Ishikawa (cell line): ENCODE data around the gene ZEB2.

Experiments used
- CEBPB ChIP-seq: IDR thresholded peaks from 2 replicates; pipeline ENCODE4 v1.6.1; 2012
- CREB1 ChIP-seq: IDR thresholded peaks from 2 replicates; pipeline ENCODE4 v1.6.1; 2012; ENCODE audit warnings: low read depth
- EGR1 ChIP-seq: IDR thresholded peaks from 2 replicates; pipeline ENCODE4 v1.6.1; 2012
- EP300 ChIP-seq: IDR thresholded peaks from 2 replicates; pipeline ENCODE4 v1.6.1; 2012; ENCODE audit warnings: borderline replicate concordance
- MAX ChIP-seq: IDR thresholded peaks from 2 replicates; pipeline ENCODE4 v1.6.1; 2012
- RAD21 ChIP-seq: IDR thresholded peaks from 2 replicates; pipeline ENCODE4 v1.6.1; 2012; ENCODE audit warnings: low read depth
- REST ChIP-seq: IDR thresholded peaks from 2 replicates; pipeline ENCODE4 v1.6.1; 2012; ENCODE audit warnings: low read depth, mild to moderate bottlenecking
- TAF1 ChIP-seq: IDR thresholded peaks from 2 replicates; pipeline ENCODE4 v1.6.1; 2012; ENCODE audit warnings: low read depth, mild to moderate bottlenecking
- TCF12 ChIP-seq: IDR thresholded peaks from 2 replicates; pipeline ENCODE4 v1.6.1; 2012; ENCODE audit warnings: low read depth
- TEAD4 ChIP-seq: IDR thresholded peaks from 2 replicates; pipeline ENCODE4 v1.6.1; 2012
- YY1 ChIP-seq: IDR thresholded peaks from 2 replicates; pipeline ENCODE4 v1.6.1; 2012; ENCODE audit warnings: low read depth
- TF ChIP-seq, protein P1 (sequence below): IDR thresholded peaks from 2 replicates; pipeline ENCODE4 v1.6.1; 2012

DNA sequence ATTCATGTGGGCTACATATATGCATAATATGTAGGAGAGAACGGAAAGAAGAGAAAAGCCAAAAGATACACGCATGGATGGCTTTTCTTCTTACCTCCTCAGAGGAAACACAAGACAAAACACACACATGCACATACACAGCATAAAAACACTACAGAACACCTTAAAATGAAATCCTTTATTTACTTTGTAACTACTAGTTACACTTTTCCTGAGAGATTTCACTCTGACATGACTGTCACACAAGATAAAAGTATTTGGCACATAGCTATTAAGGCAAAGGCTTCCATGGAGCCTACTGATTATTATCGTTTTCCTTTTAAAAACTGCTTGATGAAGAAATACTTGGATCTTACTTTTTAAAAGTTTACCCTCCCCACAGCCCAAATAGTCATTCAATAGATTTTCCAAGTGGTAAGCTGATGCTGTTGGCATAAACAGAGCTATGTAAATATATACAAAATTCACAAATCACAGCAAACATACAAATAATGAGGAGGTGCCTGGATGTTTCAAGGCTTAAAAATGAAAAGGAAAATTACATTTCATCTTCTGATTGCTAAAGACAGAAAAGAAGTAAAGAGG lies 8.6 kb downstream of the ZEB2 start:
- TF ChIP-seq YY1 (no peak), MAX (no peak), CEBPB (no peak), CREB1 (no peak), TAF1 (no peak), RAD21 (no peak), EP300 (no peak), TCF12 (no peak), REST (no peak), EGR1 (no peak), TEAD4 (no peak)
- TF ChIP-seq, protein P1, sequence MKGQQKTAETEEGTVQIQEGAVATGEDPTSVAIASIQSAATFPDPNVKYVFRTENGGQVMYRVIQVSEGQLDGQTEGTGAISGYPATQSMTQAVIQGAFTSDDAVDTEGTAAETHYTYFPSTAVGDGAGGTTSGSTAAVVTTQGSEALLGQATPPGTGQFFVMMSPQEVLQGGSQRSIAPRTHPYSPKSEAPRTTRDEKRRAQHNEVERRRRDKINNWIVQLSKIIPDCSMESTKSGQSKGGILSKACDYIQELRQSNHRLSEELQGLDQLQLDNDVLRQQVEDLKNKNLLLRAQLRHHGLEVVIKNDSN, result no peak
